NCI-H524 treated with DMSO at 0.1 percent for 48 hours (cell line): ENCODE results near the gene MRPL21.
"Not testable (repeated sequence)": the region's sequence is repeated elsewhere in the genome, so short reads cannot be mapped to it uniquely, and the experiment has no call there.

Experiments used
- DNase-seq: peaks from one replicate; lab custom pipeline; 2025; lab: John Stamatoyannopoulos, UW

Gene MRPL21

DNA sequence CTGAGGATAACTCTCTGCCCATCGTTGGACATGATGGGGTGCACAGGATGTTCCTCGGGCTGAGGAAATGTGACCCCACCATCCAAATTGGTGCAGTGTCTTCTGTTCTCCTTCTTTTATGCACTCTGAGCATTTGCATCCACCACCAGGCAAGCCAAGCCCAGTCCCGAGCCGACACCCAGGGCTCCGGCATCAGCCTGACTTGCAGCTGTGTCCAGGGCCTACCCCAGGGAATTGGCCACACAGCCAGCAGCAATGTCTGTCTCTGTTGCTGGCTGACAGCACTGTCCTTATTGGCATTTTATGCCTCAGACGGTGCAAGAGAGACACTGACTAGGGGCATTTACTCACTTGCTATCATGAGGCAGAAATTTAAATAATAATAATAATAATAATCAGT is 36.6 kb downstream of the MRPL21 start:
- no peak for DNase-seq

DNA sequence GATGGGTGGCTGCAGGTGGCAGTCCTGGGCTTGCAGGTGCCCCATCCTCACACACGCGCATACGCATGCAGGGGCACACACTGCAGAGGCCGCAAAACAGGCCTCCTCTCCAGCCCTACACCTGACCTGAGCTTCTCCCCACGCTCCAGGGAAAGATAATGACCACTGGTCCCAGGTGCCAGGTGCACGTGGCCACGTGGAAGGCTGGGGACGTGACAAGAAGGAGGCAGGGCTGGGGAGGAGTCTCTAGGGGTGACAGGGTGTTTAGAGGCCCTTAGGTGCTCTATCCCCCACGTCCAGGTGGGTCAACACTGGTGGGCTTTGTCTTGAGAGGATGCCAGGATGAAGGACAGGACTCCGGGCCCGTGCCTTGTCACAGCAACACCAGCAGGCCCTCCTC is 38.4 kb downstream of the MRPL21 start:
- no peak for DNase-seq

DNA sequence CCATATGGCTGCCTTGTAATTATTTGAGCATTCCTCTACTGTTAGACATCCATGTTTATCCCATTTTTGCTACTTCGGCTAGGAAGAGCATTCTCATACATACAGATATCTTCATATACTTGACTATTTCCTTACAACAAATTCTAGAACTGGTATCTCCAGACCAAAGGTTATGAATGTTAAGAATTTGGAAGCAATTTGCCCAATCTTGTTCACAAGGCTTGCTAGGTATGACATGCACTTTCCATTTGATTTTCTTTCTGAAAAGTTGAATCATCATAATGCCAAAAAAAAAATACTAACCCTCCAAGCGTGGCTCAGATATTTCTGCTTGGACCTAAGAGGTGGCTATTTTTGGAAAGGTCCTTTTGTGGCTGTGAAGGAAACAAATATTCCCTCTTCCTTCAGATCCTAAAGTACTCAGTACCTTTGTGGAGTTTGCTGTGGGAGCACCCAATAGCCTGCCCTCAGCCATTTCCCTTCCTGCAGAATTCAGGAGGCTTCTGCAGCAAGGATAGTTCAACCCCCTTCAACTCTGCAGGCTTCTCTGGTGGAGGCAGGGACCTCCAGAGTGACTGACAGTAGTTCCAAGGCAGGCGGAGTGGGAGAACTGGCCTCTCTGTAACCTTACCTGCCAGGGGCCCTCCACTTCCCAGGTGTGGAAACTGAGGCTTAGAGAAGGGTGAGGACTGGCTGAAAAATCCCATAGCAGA is 39.9 kb downstream of the MRPL21 start:
- DNase-seq = no peak

DNA sequence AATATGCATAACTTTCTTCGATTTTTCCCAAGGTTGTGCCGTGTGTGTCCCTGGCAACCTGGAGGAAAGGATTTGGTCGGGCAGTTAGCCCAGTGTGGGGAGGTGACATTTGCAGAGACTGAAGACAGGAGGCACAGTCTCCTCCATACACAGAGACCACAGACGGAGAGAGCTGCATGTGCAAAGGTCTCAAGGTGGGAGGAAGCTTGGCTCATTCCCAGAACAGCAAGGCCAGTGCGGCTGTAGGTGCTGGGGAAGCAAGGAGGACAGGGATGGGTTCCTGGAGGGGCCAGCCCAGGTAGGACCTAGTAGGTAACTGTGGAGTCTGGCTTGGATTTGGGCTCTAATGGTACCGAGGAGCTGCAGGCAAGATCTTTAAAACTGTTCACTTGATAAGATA is 41.2 kb downstream of the MRPL21 start:
- no peak for DNase-seq

DNA sequence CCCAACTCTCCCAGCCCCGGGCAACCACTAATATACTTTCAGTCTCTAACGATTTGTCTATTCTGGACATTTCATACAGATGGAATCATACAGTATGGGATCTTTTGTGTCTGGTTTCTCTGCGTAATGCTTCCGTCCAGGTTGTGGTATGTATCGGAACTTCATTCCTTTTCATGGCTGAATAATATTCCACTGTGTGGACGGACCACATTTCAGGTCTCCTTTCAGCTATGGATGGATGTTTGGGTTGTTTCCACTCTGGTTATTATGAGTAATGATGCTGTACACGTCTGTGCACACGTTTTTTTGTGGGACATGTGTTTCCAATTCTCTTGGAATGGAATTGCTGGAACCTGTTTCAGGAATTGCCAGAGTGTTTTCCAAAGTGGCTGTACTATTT is 44.5 kb downstream of the MRPL21 start:
- DNase-seq = no peak

DNA sequence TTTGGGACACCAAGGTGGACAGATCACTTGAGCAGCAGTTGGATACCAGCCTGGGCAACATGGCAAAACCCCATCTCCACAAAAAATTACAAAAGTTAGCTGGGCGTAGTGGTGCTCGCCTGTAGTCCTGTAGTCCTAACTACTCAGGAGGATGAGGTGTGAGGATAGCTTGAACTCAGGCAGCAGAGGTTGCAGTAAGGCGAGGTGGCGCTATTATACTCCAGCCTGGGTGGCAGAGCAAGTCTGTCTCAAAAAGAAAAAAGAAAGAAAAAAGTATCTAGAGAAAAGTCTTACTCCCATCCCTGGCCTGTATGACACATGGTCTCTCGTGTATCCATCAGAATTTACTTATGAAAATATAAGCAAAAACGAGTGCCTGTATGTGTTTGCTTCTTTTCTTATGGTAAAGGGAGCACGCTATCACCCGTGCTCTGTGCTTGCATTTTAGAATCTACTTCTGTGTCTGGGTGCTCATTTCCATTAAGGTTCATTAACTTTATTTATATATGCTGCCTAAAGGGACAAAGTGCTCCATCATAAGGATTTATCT is 46.5 kb downstream of the MRPL21 start:
- DNase-seq = no peak

DNA sequence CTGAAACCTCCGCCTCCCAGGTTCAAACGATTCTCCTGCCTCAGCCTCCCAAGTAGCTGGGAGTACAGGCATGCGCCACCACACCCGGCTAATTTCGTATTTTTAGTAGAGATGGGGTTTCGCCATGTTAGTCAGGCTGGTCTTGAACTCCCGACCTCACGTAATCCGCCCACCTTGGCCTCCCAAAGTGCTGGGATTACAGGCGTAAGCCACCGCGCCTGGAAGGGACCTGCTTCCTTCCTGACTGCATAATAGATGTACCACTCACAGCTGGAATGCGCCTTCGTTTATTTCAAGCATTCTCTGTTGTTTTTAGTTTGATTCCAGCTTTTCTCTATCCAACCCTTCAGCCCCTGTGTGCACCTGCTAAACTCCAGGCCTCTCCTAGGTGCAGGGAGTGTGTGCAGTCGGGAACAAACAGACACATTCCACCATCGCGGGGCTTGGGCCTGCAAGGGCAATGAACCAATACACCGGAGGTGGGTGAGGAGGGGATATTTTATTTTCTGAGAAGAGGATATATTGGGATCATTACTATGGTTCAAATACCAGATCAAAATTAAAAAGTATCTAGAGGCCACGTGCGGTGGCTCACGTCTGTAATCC is 47.1 kb downstream of the MRPL21 start:
- DNase-seq = not testable (repeated sequence)

DNA sequence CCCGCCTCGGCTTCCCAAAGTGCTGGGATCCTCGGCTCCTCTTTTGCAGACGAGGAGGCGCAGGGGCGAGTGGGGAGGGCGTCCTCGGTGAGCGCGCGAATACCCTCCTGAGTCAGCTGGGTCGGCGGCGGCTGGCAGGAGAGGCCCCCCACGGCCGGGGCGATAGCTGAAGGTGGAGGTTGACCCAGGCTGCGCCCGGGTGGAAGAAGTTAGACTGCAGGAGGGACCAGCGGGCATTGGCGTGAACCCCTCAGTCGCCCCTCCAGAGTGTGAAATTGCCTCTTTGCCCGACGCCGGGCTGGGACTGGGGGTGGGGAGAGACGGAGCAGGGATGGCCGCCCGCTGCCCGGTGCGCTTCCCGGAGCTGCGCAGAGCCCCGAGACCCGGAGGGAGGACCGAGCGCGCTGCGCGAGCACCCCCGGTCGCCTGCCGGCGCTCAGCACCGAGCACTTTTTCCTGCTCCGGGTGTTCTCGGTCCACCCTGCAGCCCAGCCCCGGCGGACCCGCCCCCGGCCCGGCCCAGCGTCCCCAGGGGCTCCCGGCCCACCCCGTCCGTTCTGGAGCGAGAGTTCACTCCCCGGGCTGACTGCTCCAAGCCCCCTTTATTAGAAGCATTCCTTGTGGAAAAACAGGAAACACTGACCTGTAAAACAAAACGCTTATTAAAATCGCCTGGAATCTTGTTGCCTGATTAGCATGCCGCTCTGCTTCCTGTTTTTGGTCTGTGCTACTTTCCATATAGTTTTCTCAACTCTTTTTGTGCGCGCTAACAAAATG is 48.2 kb downstream of the MRPL21 start:
- DNase-seq = no peak

DNA sequence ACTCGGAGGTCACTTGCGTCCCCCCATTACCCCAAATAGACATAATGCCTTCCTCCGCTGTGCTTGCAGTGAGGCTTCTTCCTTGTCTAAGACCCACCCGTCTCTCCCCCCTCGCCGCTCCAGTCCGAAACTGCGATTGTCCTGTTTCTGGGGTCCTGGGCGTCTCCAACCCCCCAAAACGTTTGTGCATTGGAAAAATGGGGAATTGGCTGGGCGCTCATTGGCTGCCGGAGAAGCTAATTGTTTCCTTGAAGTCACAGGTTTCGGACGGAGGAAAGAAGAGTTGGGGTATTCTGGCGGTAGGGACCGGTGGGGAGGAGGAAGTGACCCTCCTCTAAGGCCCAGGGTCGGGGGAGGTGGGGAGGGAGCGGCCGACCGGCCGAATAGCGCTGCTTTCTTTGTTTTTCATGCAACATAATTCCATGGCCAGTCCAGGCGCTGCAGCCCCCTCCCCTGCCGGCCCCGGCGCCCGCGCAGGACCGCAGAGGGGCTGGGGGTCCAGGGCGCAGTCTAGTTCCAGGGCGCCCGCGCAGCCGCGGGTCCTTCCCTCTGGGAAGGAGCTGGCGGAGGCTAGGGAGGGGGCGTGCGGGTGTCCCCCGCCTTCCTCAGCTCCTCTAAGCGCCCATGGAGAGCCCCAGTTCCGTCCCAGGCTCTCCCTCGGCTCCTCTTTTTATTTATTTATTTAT is 49.2 kb downstream of the MRPL21 start:
- no peak for DNase-seq

DNA sequence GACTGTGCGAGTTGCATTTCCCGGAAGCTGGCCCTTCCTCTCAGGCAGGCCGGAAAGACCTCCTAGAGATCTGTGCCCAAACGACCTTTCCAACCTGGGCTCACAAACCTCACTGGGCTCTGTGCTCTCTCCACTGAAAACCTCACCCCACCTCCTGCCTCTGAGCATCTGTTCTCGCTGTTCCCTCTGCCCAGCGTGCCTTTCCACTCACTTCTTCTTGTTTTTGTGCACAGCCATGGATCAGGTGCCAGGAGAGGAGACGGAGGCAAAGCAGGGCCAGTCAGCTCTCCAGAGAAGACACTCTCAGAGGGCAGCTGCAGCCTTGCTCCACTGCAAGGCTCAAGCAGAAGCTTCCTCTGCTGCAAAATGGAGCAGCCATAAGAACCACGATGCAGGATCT is 51.0 kb downstream of the MRPL21 start:
- no peak for DNase-seq

DNA sequence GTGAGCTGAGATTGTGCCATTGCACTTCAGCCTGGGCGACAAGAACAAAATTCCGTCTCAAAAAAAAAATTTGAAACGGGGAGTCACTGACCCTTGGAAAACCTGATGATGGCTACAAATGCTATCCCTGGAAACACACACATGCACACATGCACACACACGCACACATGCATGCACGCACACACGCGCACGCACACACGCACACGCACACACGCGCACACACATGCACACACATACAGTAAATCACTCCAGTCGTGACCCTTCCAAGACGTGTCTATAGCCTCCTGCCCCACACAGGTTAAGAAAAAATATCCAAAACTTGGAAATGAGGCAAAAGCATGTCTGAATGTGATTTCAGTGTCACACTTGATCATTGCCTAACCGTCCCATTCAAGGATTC is 55.2 kb downstream of the MRPL21 start:
- no peak for DNase-seq

DNA sequence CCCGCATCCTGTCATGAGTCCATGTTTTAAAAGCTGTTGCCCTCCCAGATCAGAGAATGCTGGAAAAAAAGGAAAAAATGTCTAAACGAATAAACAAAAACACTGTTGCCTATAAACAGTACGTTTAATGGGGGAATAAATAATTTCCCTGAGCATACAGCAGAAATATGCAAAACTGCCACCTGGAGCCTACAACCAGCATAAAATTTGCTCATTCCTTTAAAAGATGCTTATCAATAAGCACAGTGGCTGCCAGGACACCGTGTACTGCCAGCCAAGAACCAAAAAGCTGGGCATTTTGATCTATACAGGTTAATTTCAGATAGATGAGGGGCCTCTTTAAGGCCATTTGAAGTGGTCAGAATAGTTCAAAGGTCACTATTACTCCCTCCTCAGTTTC is 56.2 kb downstream of the MRPL21 start:
- no peak for DNase-seq

DNA sequence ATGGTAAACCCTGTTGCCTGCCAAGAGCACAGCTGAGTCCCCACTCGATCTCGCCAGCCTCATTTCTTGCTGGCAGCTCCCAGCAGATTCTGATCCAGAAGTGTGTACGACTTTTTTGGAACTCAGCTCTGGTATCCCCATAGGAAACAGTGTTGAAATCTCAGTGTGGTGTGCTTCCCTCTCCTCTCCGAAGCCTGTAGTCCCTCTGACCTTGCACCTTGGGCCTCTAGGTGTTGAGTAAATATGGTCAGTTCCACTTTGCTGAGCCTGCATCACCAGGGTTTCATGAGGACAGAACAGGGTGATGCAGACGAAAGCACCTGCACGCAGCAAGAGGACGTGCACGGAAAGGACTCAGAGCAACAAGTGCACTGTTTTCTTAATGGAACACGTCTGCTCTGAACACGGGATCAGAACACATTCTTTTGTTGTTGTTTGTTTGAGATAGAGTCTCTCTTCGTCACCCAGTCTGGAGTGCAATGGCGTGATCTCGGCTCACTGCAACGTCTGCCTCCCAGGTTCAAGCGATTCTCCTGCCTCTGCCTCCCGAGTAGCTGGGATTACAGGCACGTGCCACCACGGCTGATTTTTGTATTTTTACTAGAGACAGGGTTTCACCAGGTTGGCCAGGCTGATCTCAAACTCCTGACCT is 58.2 kb downstream of the MRPL21 start:
- no peak for DNase-seq

DNA sequence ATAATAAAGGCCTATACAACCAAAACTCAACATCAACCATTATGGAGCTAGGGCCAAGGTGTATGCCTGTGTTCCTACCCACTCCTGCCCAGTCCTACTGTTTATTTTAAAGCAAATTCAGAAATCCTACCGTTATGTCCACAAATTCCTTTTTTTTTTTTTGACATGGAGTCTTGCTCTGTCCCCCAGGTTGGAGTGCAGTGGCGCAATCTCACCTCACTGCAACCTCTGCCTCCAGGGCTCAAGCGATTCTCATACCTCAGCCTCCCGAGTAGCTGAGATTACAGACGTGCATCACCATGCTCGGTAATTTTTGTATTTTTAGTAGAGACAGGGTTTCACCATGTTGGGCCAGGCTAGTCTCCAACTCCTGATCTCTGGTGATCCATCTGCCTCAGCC is 58.8 kb downstream of the MRPL21 start:
- no peak for DNase-seq

DNA sequence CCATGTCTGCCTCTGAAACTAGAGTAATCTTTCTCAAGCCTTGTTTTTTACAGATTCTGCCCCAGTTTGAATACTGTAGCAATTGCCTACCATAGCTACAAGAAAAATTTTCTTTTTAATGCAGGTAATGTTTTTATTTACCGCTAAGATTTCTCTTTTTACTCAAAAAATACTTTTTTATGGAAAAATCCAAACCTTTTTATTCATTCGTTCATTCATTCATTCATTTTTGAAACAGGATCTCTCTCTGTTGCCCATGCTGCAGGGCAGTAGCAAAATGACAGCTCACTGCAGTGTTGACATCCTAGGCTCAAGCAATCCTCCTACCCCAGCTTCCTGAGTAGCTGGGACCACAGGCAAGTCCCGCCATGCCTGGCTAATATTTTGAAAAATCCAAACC is 59.3 kb downstream of the MRPL21 start:
- no peak for DNase-seq

DNA sequence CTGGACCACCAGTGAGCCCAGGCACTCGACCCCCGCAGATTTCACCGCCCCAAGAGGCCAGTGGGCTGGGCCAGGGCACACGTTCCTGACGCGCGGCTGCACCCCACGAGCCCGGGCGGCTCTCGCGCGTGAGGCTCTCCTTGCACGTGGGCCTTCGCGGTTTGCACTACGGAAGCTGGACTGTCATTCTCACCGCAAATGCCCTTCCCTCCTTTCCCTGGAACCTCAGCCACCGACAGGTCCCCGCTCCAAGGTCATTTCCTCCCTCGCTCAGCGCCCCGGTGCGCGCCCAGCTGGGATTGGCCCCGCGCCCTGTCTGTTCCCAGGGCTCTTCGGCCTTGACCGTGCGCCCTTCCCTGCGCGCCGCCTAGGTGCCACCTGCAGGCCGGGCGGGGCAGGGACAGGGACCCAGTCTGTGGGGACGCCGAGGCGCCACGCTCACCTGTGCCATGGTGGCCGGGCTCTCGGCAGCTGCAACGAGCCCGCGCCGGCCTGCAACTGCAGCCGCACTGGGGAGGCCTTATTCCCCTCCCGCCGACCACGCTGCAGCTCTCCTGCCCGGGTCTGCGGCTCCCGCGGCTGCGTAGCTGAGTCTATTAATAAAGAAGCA is 59.8 kb downstream of the MRPL21 start:
- DNase-seq = no peak

DNA sequence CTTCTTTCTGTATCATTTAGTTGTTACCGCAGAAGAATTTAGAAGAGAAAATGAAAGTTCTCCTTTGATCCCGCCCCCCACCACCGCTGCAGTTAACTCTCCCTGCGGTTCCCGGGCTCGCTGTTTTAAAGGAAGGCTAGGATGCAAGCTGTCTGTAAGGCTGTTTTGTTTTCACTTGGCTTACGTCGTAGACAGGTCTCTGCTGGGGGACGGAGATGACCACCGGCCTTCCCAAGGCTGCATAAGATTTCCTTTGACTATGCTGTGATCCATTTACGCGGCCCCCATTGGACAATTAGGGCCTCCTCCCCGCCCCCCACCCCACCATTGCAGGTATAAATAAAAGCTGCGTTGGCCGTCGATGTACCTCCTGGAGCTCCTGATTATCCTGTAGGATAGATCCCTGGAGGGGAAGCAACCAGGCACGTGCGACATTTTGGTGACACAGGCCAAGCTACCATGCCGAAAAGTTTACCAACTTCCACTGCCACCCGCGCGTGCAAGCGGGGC is 60.5 kb downstream of the MRPL21 start:
- no peak for DNase-seq

DNA sequence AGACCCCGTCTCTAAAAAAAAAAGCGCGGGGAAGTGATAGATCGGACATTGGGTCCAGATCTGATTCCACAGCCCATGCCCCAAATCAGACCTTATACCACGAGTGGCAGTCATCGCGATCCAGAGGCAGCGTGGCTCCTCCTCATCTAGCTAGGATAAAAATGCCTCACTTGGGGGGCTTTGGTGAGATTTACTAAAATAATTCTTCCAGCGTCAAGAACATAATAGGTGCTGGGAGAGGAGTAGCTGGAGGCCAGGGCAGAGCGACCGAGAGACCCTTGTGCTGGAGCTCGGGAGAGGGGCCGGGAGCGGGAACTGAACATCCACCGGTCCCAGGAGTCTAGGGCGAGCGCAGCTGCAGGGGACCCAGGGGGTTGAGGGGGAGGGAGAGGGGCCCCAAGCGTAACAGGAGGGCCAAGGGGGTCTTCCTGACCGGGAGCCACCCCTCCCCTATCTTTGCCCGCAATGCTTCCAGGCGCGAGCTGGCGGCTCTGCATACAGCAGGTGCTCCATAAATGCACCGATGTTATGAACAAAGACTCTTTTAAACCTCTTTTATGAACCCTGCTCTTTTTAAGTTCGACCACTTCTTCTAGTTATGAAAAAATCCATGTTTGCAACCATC is 61.1 kb downstream of the MRPL21 start:
- DNase-seq = no peak

DNA sequence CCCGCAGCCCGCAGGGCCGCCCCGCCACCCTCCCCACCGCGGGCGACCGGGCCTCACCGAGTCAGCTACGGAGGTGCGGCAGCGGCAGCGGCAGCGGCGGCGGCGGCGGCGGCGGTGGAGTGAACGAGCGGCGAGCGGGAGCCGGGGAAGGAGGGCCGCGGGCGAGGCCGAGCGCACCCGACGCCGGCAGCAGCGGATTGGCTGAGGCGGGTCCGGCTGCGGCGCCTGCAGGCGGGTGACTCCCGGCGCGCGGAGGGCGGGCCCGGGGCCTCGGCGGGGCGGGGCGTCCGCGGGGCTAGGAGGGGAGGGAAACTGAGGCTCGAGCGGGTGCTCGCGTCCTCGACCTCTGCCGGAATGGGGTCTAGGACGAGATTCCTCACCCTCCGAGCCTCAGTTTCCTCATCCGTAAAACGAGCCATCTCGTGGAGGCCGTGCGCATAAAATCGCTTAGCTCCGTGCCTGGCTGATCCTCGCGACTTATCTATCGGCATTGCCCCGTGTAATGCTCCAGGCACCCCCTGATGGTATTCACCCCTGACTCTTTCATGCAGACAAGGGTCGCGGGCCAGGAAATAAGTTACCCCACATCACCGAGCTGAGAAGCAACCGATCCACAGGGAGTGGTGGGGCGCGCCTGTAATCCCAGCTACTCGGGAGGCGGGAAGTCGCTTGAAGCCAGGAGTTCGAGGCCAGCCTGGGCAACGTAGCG is 61.8 kb downstream of the MRPL21 start, which contains the start of gene CPT1A:
Gene CPT1A (minus strand): TSS at position 199 of the 709 bp plus-strand sequence. CDS start 26,442 bp downstream, outside the sequence.
- no peak for DNase-seq
